ENCODE results near the gene SNX5.
A peak's percentile ranks its signal among the peaks of the same experiment; 100 is the strongest.

The SNX5 gene

GRCh38 chr20:17998446-17998845 lies 29.9 kb upstream of the SNX5 start:
- CTCF ChIA-PET: no interaction called here
- POLR2A ChIA-PET: interaction anchor here (1.3 kb wide), 1 partner anchor 34 kb away, joined by 5 read pairs; no protein-coding TSS in a partner anchor
- TF ChIP-seq LEF1 (IDR thresholded peaks at IDR 0.05; ENCODE audit: borderline replicate concordance): no peak
- TF ChIP-seq SUZ12 (IDR thresholded peaks at IDR 0.05): no peak
- TF ChIP-seq NFRKB (IDR thresholded peaks at IDR 0.05): no peak
- DNase-seq (ENCODE audit: extremely low spot score): no peak

- DNase-seq (ENCODE audit: extremely low spot score): peak; percentile 71
- ChIA-PET CTCF (interaction anchor here (0.6 to 1.5 kb wide), 5 partner anchors 16 to 410 kb away, joined by 3 to 5 read pairs (median 3); no protein-coding TSS in a partner anchor), POLR2A (interaction anchor here (0.8 kb wide), 1 partner anchor 279 kb away, joined by 3 read pairs; no protein-coding TSS in a partner anchor)
These were observed 27.6 kb upstream of the SNX5 start for GRCh38 chr20:17995967-17996819.

GRCh38 chr20:17993546-17993945 lies 25.0 kb upstream of the SNX5 start:
- POLR2A ChIA-PET: interaction anchor here (0.7 kb wide), 1 partner anchor 25 kb away, joined by 3 read pairs; no protein-coding TSS in a partner anchor
- no peak for DNase-seq (ENCODE audit: extremely low spot score)
- CTCF ChIA-PET: no interaction called here
- no peak for TF ChIP-seq ZNF384 (IDR thresholded peaks at IDR 0.05)
- TF ChIP-seq CTBP1 (IDR thresholded peaks at IDR 0.05; ENCODE audit: borderline replicate concordance): no peak
- no peak for TF ChIP-seq SUZ12 (IDR thresholded peaks at IDR 0.05)
- TF ChIP-seq NFRKB (IDR thresholded peaks at IDR 0.05): no peak
- TF ChIP-seq BHLHE40 (IDR thresholded peaks at IDR 0.05; ENCODE audit: borderline replicate concordance): no peak

More at GRCh38 chr20:17995967-17996819, 27.6 kb upstream of the SNX5 start:
- TF ChIP-seq ZNF384 (IDR thresholded peaks at IDR 0.05) (peak; percentile 91), ARNT (IDR thresholded peaks at IDR 0.05) (no peak), CTBP1 (IDR thresholded peaks at IDR 0.05; ENCODE audit: borderline replicate concordance) (no peak), BHLHE40 (IDR thresholded peaks at IDR 0.05; ENCODE audit: borderline replicate concordance) (no peak), SP1 (IDR thresholded peaks at IDR 0.05) (no peak)

- TF ChIP-seq FOXA1 (IDR thresholded peaks at IDR 0.05): no peak
- TF ChIP-seq FOXK2 (IDR thresholded peaks at IDR 0.05): no peak
- no peak for TF ChIP-seq CTBP1 (IDR thresholded peaks at IDR 0.05; ENCODE audit: borderline replicate concordance)
- TF ChIP-seq ZNF384 (IDR thresholded peaks at IDR 0.05): no peak
- TF ChIP-seq L3MBTL2 (conservative IDR thresholded peaks at IDR 0.05): no peak
- TF ChIP-seq ARNT (IDR thresholded peaks at IDR 0.05): no peak
- no peak for TF ChIP-seq BHLHE40 (IDR thresholded peaks at IDR 0.05; ENCODE audit: borderline replicate concordance)
- TF ChIP-seq LEF1 (IDR thresholded peaks at IDR 0.05; ENCODE audit: borderline replicate concordance): no peak
- TF ChIP-seq FOXM1 (IDR thresholded peaks at IDR 0.05; ENCODE audit: borderline replicate concordance): no peak
- TF ChIP-seq SUZ12 (IDR thresholded peaks at IDR 0.05): no peak
- no peak for TF ChIP-seq ELF4 (IDR thresholded peaks at IDR 0.05)
- TF ChIP-seq TARDBP (IDR thresholded peaks at IDR 0.05): no peak
- no peak for TF ChIP-seq HDGF (IDR thresholded peaks at IDR 0.05; ENCODE audit: borderline replicate concordance)
- no peak for TF ChIP-seq NFRKB (IDR thresholded peaks at IDR 0.05)
- no peak for TF ChIP-seq PKNOX1 (IDR thresholded peaks at IDR 0.05)
- TF ChIP-seq SP1 (IDR thresholded peaks at IDR 0.05): no peak
- no peak for DNase-seq (ENCODE audit: extremely low spot score)
- ChIA-PET CTCF (interaction anchor here (0.6 kb wide), 1 partner anchor 186 kb away, joined by 5 read pairs; no protein-coding TSS in a partner anchor), POLR2A (no interaction called here)
These were observed 24.4 kb upstream of the SNX5 start for GRCh38 chr20:17992847-17993513.

GRCh38 chr20:17992224-17992637 lies 23.6 kb upstream of the SNX5 start:
- ChIA-PET CTCF (interaction anchor here (0.6 kb wide), 1 partner anchor 186 kb away, joined by 5 read pairs; no protein-coding TSS in a partner anchor), POLR2A (no interaction called here)
- TF ChIP-seq HDGF (IDR thresholded peaks at IDR 0.05; ENCODE audit: borderline replicate concordance): no peak
- no peak for TF ChIP-seq FOXM1 (IDR thresholded peaks at IDR 0.05; ENCODE audit: borderline replicate concordance)
- TF ChIP-seq ZNF384 (IDR thresholded peaks at IDR 0.05): no peak
- TF ChIP-seq ARNT (IDR thresholded peaks at IDR 0.05): no peak
- TF ChIP-seq L3MBTL2 (conservative IDR thresholded peaks at IDR 0.05): no peak
- no peak for TF ChIP-seq NFRKB (IDR thresholded peaks at IDR 0.05)
- TF ChIP-seq BHLHE40 (IDR thresholded peaks at IDR 0.05; ENCODE audit: borderline replicate concordance): no peak
- no peak for TF ChIP-seq FOXK2 (IDR thresholded peaks at IDR 0.05)
- TF ChIP-seq ELF4 (IDR thresholded peaks at IDR 0.05): no peak
- TF ChIP-seq TARDBP (IDR thresholded peaks at IDR 0.05): no peak
- no peak for TF ChIP-seq SP1 (IDR thresholded peaks at IDR 0.05)
- TF ChIP-seq PKNOX1 (IDR thresholded peaks at IDR 0.05): no peak
- no peak for TF ChIP-seq CTBP1 (IDR thresholded peaks at IDR 0.05; ENCODE audit: borderline replicate concordance)
- TF ChIP-seq SUZ12 (IDR thresholded peaks at IDR 0.05): no peak
- no peak for TF ChIP-seq FOXA1 (IDR thresholded peaks at IDR 0.05)
- TF ChIP-seq LEF1 (IDR thresholded peaks at IDR 0.05; ENCODE audit: borderline replicate concordance): no peak
- no peak for DNase-seq (ENCODE audit: extremely low spot score)

- CTCF ChIA-PET: interaction anchor here (0.5 kb wide), 1 partner anchor 448 kb away, joined by 9 read pairs; no protein-coding TSS in a partner anchor
- DNase-seq (ENCODE audit: extremely low spot score): no peak
- TF ChIP-seq ELF4 (IDR thresholded peaks at IDR 0.05) (no peak), TARDBP (IDR thresholded peaks at IDR 0.05) (no peak), NFRKB (IDR thresholded peaks at IDR 0.05) (no peak), FOXA1 (IDR thresholded peaks at IDR 0.05) (no peak), CTBP1 (IDR thresholded peaks at IDR 0.05; ENCODE audit: borderline replicate concordance) (no peak), FOXK2 (IDR thresholded peaks at IDR 0.05) (no peak), SUZ12 (IDR thresholded peaks at IDR 0.05) (no peak), PKNOX1 (IDR thresholded peaks at IDR 0.05) (no peak), SP1 (IDR thresholded peaks at IDR 0.05) (no peak), ARNT (IDR thresholded peaks at IDR 0.05) (no peak), FOXM1 (IDR thresholded peaks at IDR 0.05; ENCODE audit: borderline replicate concordance) (no peak), HDGF (IDR thresholded peaks at IDR 0.05; ENCODE audit: borderline replicate concordance) (no peak), L3MBTL2 (conservative IDR thresholded peaks at IDR 0.05) (no peak), ZNF384 (IDR thresholded peaks at IDR 0.05) (no peak), BHLHE40 (IDR thresholded peaks at IDR 0.05; ENCODE audit: borderline replicate concordance) (no peak), LEF1 (IDR thresholded peaks at IDR 0.05; ENCODE audit: borderline replicate concordance) (no peak)
- POLR2A ChIA-PET: interaction anchor here (0.7 to 1.0 kb wide), 2 partner anchors 21 to 39 kb away, joined by 3 read pairs; partner anchors contain the start of gene MGME1
These were observed 21.8 kb upstream of the SNX5 start for GRCh38 chr20:17990278-17990972.
